ENCODE data around the gene SPATA6. TPM values are rescaled to one million over a fixed set of nuclear protein-coding genes. Genes with fewer than 3 reads are reported as not detected.
A peak's percentile ranks its signal among the peaks of the same experiment; 100 is the strongest.

Gene SPATA6
- total RNA-seq, 1 donor = 10.5 TPM

- no peak for DNase-seq (ENCODE audit: low read depth)
Observed at GRCh38 chr1:48495911-48496310, 23.9 kb upstream of the SPATA6 start.

GRCh38 chr1:48495166-48495565, 23.2 kb upstream of the SPATA6 start:
- H3K4me3 ChIP-seq (ENCODE audit: low read depth, low read length) = no peak overlapping the region
- TF ChIP-seq, protein P1, sequence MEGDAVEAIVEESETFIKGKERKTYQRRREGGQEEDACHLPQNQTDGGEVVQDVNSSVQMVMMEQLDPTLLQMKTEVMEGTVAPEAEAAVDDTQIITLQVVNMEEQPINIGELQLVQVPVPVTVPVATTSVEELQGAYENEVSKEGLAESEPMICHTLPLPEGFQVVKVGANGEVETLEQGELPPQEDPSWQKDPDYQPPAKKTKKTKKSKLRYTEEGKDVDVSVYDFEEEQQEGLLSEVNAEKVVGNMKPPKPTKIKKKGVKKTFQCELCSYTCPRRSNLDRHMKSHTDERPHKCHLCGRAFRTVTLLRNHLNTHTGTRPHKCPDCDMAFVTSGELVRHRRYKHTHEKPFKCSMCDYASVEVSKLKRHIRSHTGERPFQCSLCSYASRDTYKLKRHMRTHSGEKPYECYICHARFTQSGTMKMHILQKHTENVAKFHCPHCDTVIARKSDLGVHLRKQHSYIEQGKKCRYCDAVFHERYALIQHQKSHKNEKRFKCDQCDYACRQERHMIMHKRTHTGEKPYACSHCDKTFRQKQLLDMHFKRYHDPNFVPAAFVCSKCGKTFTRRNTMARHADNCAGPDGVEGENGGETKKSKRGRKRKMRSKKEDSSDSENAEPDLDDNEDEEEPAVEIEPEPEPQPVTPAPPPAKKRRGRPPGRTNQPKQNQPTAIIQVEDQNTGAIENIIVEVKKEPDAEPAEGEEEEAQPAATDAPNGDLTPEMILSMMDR (IDR thresholded peaks at IDR 0.05; ENCODE audit: insufficient read depth, low read length) = no peak
- DNase-seq (ENCODE audit: low read depth) = no peak

More at GRCh38 chr1:48495911-48496310, 23.9 kb upstream of the SPATA6 start:
- TF ChIP-seq, protein P1 (IDR thresholded peaks at IDR 0.05; ENCODE audit: insufficient read depth, low read length) = no peak
- H3K4me3 ChIP-seq (ENCODE audit: low read depth, low read length) = no peak overlapping the region

DNA sequence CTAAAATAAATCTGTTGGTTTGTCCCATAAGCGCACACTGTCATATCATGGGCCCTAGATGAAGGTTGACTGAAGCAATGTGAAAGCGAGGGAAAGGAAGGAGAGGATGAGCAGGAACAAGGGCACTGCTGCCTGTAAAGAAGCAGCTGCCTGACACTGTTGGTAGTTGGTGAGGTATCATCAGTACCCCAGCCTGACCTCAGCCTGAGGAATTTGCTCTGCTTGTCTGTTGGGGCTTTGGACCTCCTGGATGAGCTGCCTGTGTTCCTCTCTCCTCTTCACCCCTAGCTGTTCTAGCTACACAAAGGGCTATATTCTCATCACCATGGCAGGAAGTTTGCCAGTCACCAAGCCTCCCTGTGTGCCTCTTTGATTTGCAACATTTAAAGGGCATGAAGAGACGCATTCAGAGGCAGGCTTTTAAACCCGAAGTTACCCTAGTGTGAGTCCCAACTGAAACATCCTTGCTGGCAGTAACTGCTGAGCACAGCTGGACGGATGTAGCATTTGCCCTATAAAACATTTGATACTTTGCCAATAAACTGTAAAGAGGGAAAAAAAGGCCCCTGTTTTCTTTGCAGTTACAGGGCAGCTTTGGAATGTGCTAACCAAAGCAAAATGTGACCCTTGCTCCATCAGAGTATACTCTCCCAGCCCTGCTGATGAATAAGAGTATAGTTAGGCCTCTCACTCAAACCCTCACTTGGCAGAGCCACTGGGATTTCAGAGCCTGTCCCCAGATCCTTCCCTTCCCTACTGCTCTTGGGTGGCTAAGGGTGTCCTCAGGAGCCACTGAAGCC, 22.2 kb upstream of the SPATA6 start:
- TF ChIP-seq, protein P1 (IDR thresholded peaks at IDR 0.05; ENCODE audit: insufficient read depth, low read length) = no peak
- H3K4me3 ChIP-seq (ENCODE audit: low read depth, low read length) = no peak overlapping the region
- peak; percentile 85 for DNase-seq (ENCODE audit: low read depth)

DNA sequence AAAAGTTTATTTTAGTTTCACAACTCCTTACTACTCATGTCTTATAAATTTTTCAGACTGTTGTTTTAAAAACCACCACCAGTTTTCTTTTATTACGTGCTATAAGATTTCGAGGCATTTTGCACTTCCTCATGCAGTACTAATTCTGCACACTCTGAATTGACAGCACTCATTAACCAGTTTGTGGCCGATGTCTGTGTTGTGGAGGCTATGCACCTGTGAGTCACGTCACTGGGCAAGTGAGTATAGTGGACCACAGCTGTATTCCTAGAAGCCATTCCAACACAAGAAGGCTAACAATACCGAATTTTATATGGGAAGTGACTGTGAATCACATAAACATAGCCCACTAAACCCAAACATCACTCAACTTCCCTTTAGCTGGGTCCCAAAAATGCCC, 21.0 kb upstream of the SPATA6 start:
- no peak overlapping the region for H3K4me3 ChIP-seq (ENCODE audit: low read depth, low read length)
- TF ChIP-seq, protein P1 (IDR thresholded peaks at IDR 0.05; ENCODE audit: insufficient read depth, low read length) = no peak
- DNase-seq (ENCODE audit: low read depth) = no peak

DNA sequence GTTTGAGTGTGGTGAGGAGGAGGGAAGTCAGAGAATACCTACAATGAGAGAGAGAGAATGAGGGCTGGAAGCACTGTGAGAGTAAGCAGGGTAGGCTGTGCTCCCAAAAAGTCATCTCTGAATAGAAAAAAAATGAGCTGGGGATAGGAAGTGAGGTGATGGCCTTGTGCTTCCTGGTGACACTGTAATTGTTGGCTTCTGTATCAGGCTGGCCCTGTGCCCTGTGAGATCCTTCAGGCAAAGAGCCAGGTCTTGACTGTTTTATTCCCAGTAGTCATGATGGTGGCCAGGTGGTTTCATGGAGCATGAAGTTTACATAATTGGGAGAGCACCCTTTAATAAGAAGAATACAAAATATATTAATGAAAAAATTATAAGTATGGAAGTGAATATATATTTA, 20.4 kb upstream of the SPATA6 start:
- H3K4me3 ChIP-seq (ENCODE audit: low read depth, low read length) = no peak overlapping the region
- TF ChIP-seq, protein P1 (IDR thresholded peaks at IDR 0.05; ENCODE audit: insufficient read depth, low read length) = no peak
- DNase-seq (ENCODE audit: low read depth) = no peak

DNA sequence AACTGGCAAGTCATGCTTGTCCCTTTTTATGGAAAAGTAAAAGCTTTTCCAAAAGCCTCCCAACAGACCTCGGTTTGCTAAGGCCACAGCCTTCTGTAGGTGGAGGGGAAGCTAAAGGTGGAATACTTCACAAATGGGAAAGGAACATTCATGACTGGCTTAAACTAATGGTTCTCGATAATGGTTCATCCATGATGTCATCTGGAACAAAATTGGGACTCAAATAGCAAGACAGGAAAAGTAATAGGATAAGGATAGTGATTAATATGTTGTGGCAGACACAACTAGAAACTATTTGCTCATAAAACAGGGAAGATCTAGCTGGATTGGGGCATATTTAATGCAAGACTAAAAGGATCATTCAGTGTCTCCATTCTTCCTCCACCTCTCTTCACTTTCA, 16.7 kb upstream of the SPATA6 start:
- no peak for DNase-seq (ENCODE audit: low read depth)
- no peak overlapping the region for H3K4me3 ChIP-seq (ENCODE audit: low read depth, low read length)
- TF ChIP-seq, protein P1 (IDR thresholded peaks at IDR 0.05; ENCODE audit: insufficient read depth, low read length) = no peak
